MV-4-11 (cell line): ENCODE measurements around the gene TLE4.
"Not testable (repeated sequence)": the region's sequence is repeated elsewhere in the genome, so short reads cannot be mapped to it uniquely, and the experiment has no call there.

ENCODE experiments used
- DNase-seq: peaks from one replicate; lab custom pipeline; 2025; lab: John Stamatoyannopoulos, UW

Gene TLE4

GRCh38 chr9:79638806-79639205 is 67.0 kb downstream of the TLE4 start:
- DNase-seq: no peak

GRCh38 chr9:79639354-79639753 is 67.6 kb downstream of the TLE4 start:
- DNase-seq: no peak

GRCh38 chr9:79640067-79640466 is 68.3 kb downstream of the TLE4 start:
- not testable (repeated sequence) for DNase-seq

- no peak for DNase-seq
Observed at GRCh38 chr9:79641070-79641469, 69.3 kb downstream of the TLE4 start.

GRCh38 chr9:79642671-79643070 is 70.9 kb downstream of the TLE4 start:
- DNase-seq: no peak

GRCh38 chr9:79644048-79644447 is 72.3 kb downstream of the TLE4 start:
- no peak for DNase-seq

GRCh38 chr9:79644601-79645000 is 72.8 kb downstream of the TLE4 start:
- no peak for DNase-seq

GRCh38 chr9:79645110-79645509 is 73.3 kb downstream of the TLE4 start:
- no peak for DNase-seq

GRCh38 chr9:79646096-79646495 is 74.3 kb downstream of the TLE4 start:
- no peak for DNase-seq

GRCh38 chr9:79651251-79651795 is 79.6 kb downstream of the TLE4 start:
- peak; percentile 90 for DNase-seq

GRCh38 chr9:79652598-79652997 is 80.8 kb downstream of the TLE4 start:
- DNase-seq: no peak

- DNase-seq: not testable (repeated sequence)
Observed at GRCh38 chr9:79654591-79655382, 83.0 kb downstream of the TLE4 start.

- no peak for DNase-seq
Observed at GRCh38 chr9:79655551-79655950, 83.8 kb downstream of the TLE4 start.

- DNase-seq: no peak
Observed at GRCh38 chr9:79656169-79656568, 84.4 kb downstream of the TLE4 start.

- no peak for DNase-seq
Observed at GRCh38 chr9:79657891-79658290, 86.1 kb downstream of the TLE4 start.

- DNase-seq: no peak
Observed at GRCh38 chr9:79658926-79659325, 87.2 kb downstream of the TLE4 start.

- no peak for DNase-seq
Observed at GRCh38 chr9:79660615-79661014, 88.8 kb downstream of the TLE4 start.

GRCh38 chr9:79661279-79661678 is 89.5 kb downstream of the TLE4 start:
- no peak for DNase-seq

- DNase-seq: no peak
Observed at GRCh38 chr9:79661886-79662536, 90.2 kb downstream of the TLE4 start.

- no peak for DNase-seq
Observed at GRCh38 chr9:79662537-79662956, 90.8 kb downstream of the TLE4 start.

- peak; percentile 50 for DNase-seq
Observed at GRCh38 chr9:79663300-79663699, 91.5 kb downstream of the TLE4 start.

- DNase-seq: no peak
Observed at GRCh38 chr9:79663878-79664277, 92.1 kb downstream of the TLE4 start.

GRCh38 chr9:79664375-79664831 is 92.6 kb downstream of the TLE4 start:
- DNase-seq: peak; percentile 76
